Neural cell (in vitro differentiated cells): Measurements from ENCODE around the gene FADD. TPM values are rescaled to one million over a fixed set of nuclear protein-coding genes. Genes with fewer than 3 reads are reported as not detected.

ENCODE experiments used
- H2AFZ ChIP-seq: fragments of 200-600, 300-800 bp; sonication (generic), shearing (Covaris generic); 2 replicates; pipeline ENCODE4 v1.6.0; 2014; ENCODE audit warnings: low read depth, mild to moderate bottlenecking, antibody characterized with exemption, low read length, moderate library complexity
- H3F3A ChIP-seq: fragments of 200-600 bp; shearing (Covaris generic); 2 replicates; pipeline ENCODE4 v1.6.1; 2016; ENCODE audit warnings: mild to moderate bottlenecking, moderate library complexity, mixed read lengths, antibody characterized with exemption, low read length; ENCODE audit not compliant: insufficient read depth, poor library complexity, severe bottlenecking
- H3K27ac ChIP-seq: fragments of 200-600, 300-800 bp; sonication (generic), shearing (Covaris generic); 2 replicates; pipeline ENCODE4 v1.5.1; 2014; ENCODE audit warnings: mild to moderate bottlenecking, low read length, moderate library complexity
- H3K27me3 ChIP-seq: fragments of 300-800, 200-600 bp; sonication (generic), shearing (Covaris generic); 2 replicates; pipeline ENCODE4 v1.6.0; 2014; ENCODE audit warnings: mild to moderate bottlenecking, low read depth, low read length, moderate library complexity; ENCODE audit not compliant: insufficient read depth
- H3K36me3 ChIP-seq: fragments of 300-800, 200-600 bp; sonication (generic), shearing (Covaris generic); 2 replicates; pipeline ENCODE4 v1.5.1; 2014; ENCODE audit warnings: mild to moderate bottlenecking, antibody characterized with exemption, low read length, moderate library complexity; ENCODE audit not compliant: insufficient read depth
- H3K4me2 ChIP-seq: fragments of 300-800, 200-600 bp; sonication (generic), shearing (Covaris generic); 2 replicates; pipeline ENCODE4 v1.6.0; 2014; ENCODE audit warnings: mild to moderate bottlenecking, low read length
- H3K4me3 ChIP-seq: fragments of 300-800, 200-600 bp; sonication (generic), shearing (Covaris generic); 2 replicates; pipeline ENCODE4 v1.5.1; 2014; ENCODE audit warnings: mild to moderate bottlenecking, low read length, moderate library complexity
- H3K79me2 ChIP-seq: fragments of 200-600 bp; shearing (Covaris generic); replicated peaks from 2 replicates; pipeline ENCODE4 v1.6.0; 2014; ENCODE audit warnings: mild to moderate bottlenecking, low read length, moderate library complexity; ENCODE audit not compliant: insufficient read depth
- H3K9ac ChIP-seq: fragments of 300-800, 200-600 bp; sonication (generic), shearing (Covaris generic); 2 replicates; pipeline ENCODE4 v1.6.1; 2016; ENCODE audit warnings: mild to moderate bottlenecking, low read length, mixed read lengths
- H3K9me2 ChIP-seq: fragments of 200-600 bp; shearing (Covaris generic); 2 replicates; pipeline ENCODE4 v1.6.1; 2016; ENCODE audit warnings: mild to moderate bottlenecking, low read length, mixed read lengths; ENCODE audit not compliant: insufficient read depth
- H3K9me3 ChIP-seq: fragments of 200-600, 300-800 bp; sonication (generic), shearing (Covaris generic); 2 replicates; pipeline ENCODE4 v1.6.1; 2016; ENCODE audit warnings: mild to moderate bottlenecking, mixed run types, low read length, moderate library complexity, mixed read lengths
- H4K20me1 ChIP-seq: fragments of 200-600 bp; shearing (Covaris generic); 2 replicates; pipeline ENCODE4 v1.6.1; 2016; ENCODE audit warnings: mild to moderate bottlenecking, mixed run types; ENCODE audit not compliant: insufficient read depth
- CTCF ChIP-seq: fragments of 450-650 bp; IDR thresholded peaks from 2 replicates; pipeline ENCODE4 v1.5.1; 2014; ENCODE audit warnings: antibody characterized with exemption, mild to moderate bottlenecking, moderate library complexity; ENCODE audit not compliant: poor library complexity, severe bottlenecking
- EP300 ChIP-seq: fragments of 450-650 bp; conservative IDR thresholded peaks from 2 replicates; pipeline ENCODE4 v1.6.1; 2014; ENCODE audit warnings: antibody characterized with exemption, mild to moderate bottlenecking, moderate library complexity; ENCODE audit not compliant: poor library complexity, severe bottlenecking
- EZH2 ChIP-seq: fragments of 200-600, 300-800 bp; shearing (Covaris generic), sonication (generic); IDR thresholded peaks from 2 replicates; pipeline ENCODE4 v1.6.1; 2014; ENCODE audit warnings: antibody characterized with exemption, low read length, borderline replicate concordance, mild to moderate bottlenecking; ENCODE audit not compliant: insufficient read depth, poor library complexity, severe bottlenecking
- MXI1 ChIP-seq: fragments of 450-650 bp; conservative IDR thresholded peaks from 2 replicates; pipeline ENCODE4 v1.6.1; 2014; ENCODE audit warnings: antibody characterized with exemption, mild to moderate bottlenecking; ENCODE audit not compliant: poor library complexity, severe bottlenecking
- POLR2AphosphoS5 ChIP-seq: IDR thresholded peaks from 2 replicates; pipeline ENCODE4 v1.6.1; 2012
- RAD21 ChIP-seq: fragments of 450-650 bp; conservative IDR thresholded peaks from 2 replicates; pipeline ENCODE4 v1.6.1; 2014; ENCODE audit warnings: antibody characterized with exemption, mild to moderate bottlenecking, moderate library complexity
- REST ChIP-seq: IDR thresholded peaks from 2 replicates; pipeline ENCODE4 v1.6.1; 2012; ENCODE audit warnings: borderline replicate concordance
- SMC3 ChIP-seq: fragments of 450-650 bp; conservative IDR thresholded peaks from 2 replicates; pipeline ENCODE4 v1.6.1; 2014; ENCODE audit warnings: antibody characterized with exemption, mild to moderate bottlenecking, moderate library complexity; ENCODE audit not compliant: poor library complexity
- TAF1 ChIP-seq: IDR thresholded peaks from 2 replicates; pipeline ENCODE4 v1.6.1; 2012; ENCODE audit warnings: low read depth
- polyA plus RNA-seq: library from polyadenylated mRNA; depleted of rRNA; stranded (reverse); fragments of >200 nt; gene quantifications from 2 replicates; pipeline ENCODE4 v1.2.3, GENCODE V29; 2014

FADD gene
- polyA plus RNA-seq, 1 donor from 2014 or later: 23.1 TPM

- Histone ChIP-seq H3K9ac (no peak overlapping the region), H3K36me3 (no peaks in the 10 kb centered on the region), H4K20me1 (no peaks in the 10 kb centered on the region), H3K79me2 (no peaks in the 10 kb centered on the region), H3K27ac (no peak overlapping the region), H3K9me2 (no peaks in the 10 kb centered on the region), H3K4me3 (no peak overlapping the region), H2AFZ (no peak overlapping the region), H3K27me3 (no peaks in the 10 kb centered on the region), H3K9me3 (no peaks in the 10 kb centered on the region), H3F3A (no peaks in the 10 kb centered on the region), H3K4me2 (no peak overlapping the region)
- no peak for TF ChIP-seq CTCF
- no peak for TF ChIP-seq MXI1
- TF ChIP-seq RAD21: no peak
- TF ChIP-seq SMC3: no peak
- TF ChIP-seq EZH2: no peak
- TF ChIP-seq TAF1: no peak
- TF ChIP-seq REST: no peak
- no peak for TF ChIP-seq EP300
- TF ChIP-seq POLR2AphosphoS5: no peak
Measured at GRCh38 chr11:70255477-70256116, 52.5 kb downstream of the FADD start.

Other genes with a start within 250 kb of the FADD start
- gene ANO1, start 125.0 kb upstream of the FADD start, polyA plus RNA-seq: not detected in 2 replicates
- gene PPFIA1, start 67.4 kb downstream of the FADD start, polyA plus RNA-seq: 45.9 and 48.9 TPM in 2 replicates
- gene CTTN, start 195.2 kb downstream of the FADD start, polyA plus RNA-seq: 220 and 243 TPM in 2 replicates